GM10847 (cell line): ENCODE results near the gene PCSK7.

Source experiments
- POLR2A ChIP-seq: IDR thresholded peaks from 2 replicates; pipeline ENCODE4 v1.6.1; 2011; ENCODE audit not compliant: insufficient read length; ENCODE audit errors: extremely low read depth

The PCSK7 gene

GRCh38 chr11:117204283-117205080, 27.4 kb downstream of the PCSK7 start:
- no peak for TF ChIP-seq POLR2A

- TF ChIP-seq POLR2A: no peak
Observed at GRCh38 chr11:117203069-117203407, 28.8 kb downstream of the PCSK7 start.

- no peak for TF ChIP-seq POLR2A
Observed at GRCh38 chr11:117202386-117203068, 29.3 kb downstream of the PCSK7 start.

GRCh38 chr11:117201658-117202305, 30.1 kb downstream of the PCSK7 start:
- TF ChIP-seq POLR2A: no peak

- TF ChIP-seq POLR2A: no peak
Observed at GRCh38 chr11:117200813-117201657, 30.8 kb downstream of the PCSK7 start.

GRCh38 chr11:117199916-117200812, 31.7 kb downstream of the PCSK7 start:
- TF ChIP-seq POLR2A: no peak

GRCh38 chr11:117199053-117199915, 32.6 kb downstream of the PCSK7 start, which contains the start of gene TAGLN:
TAGLN (plus strand) TSS chr11:117199370; CDS start chr11:117203014, 3,644 bp downstream.
- TF ChIP-seq POLR2A: no peak

GRCh38 chr11:117198613-117199012, 33.3 kb downstream of the PCSK7 start:
- TF ChIP-seq POLR2A: no peak

GRCh38 chr11:117197516-117198456, 34.1 kb downstream of the PCSK7 start:
- TF ChIP-seq POLR2A: no peak

- TF ChIP-seq POLR2A: no peak
Observed at GRCh38 chr11:117197006-117197405, 34.9 kb downstream of the PCSK7 start.

- no peak for TF ChIP-seq POLR2A
Observed at GRCh38 chr11:117195761-117196160, 36.1 kb downstream of the PCSK7 start.

GRCh38 chr11:117195258-117195657, 36.6 kb downstream of the PCSK7 start:
- no peak for TF ChIP-seq POLR2A

- no peak for TF ChIP-seq POLR2A
Observed at GRCh38 chr11:117194267-117194666, 37.6 kb downstream of the PCSK7 start.
